Measurements from ENCODE around the gene OR2L5. TPM values are rescaled to one million over a fixed set of nuclear protein-coding genes. Genes with fewer than 3 reads are reported as not detected.

The OR2L5 gene
- polyA plus RNA-seq (2011; rRNA removed) (not detected in 2 replicates), polyA minus RNA-seq (2011; rRNA and poly(A)+ RNA removed) (not detected in 2 replicates)

GRCh38 chr1:248013229-248013710 lies at the start of gene OR2L5:
Gene OR2L5 (plus strand): TSS chr1:248013660. CDS start chr1:248021948, 8,288 bp downstream.
- Histone ChIP-seq H3K27me3 (ENCODE audit: control insufficient read depth, insufficient read depth, low read length) (no peaks in the 10 kb centered on the region), H3K36me3 (ENCODE audit: control insufficient read depth, insufficient read depth, low read length) (no peaks in the 10 kb centered on the region), H3K4me3 (ENCODE audit: low read depth, low read length) (no peak within 1 kb of the TSS)
- CTCF ChIA-PET, result no interaction called here
- no peak for DNase-seq (ENCODE audit: low read depth)
- POLR2A ChIA-PET, result no interaction called here
- no peak for TF ChIP-seq CTCF (IDR thresholded peaks at IDR 0.05; ENCODE audit: insufficient read depth, low read depth, low read length)

- no peaks in the 10 kb centered on the region for H3K36me3 ChIP-seq (ENCODE audit: control insufficient read depth, insufficient read depth, low read length)
- H3K27me3 ChIP-seq (ENCODE audit: control insufficient read depth, insufficient read depth, low read length), result no peaks in the 10 kb centered on the region
- no peak for TF ChIP-seq CTCF (IDR thresholded peaks at IDR 0.05; ENCODE audit: insufficient read depth, low read depth, low read length)
- CTCF ChIA-PET, result no interaction called here
- no peak within 1 kb of the TSS for H3K4me3 ChIP-seq (ENCODE audit: low read depth, low read length)
- POLR2A ChIA-PET, result no interaction called here
- no peak for DNase-seq (ENCODE audit: low read depth)
Observed at GRCh38 chr1:247964933-247965332, 48.5 kb upstream of the OR2L5 start, which contains the start of gene OR2AK2. Gene OR2AK2 (plus strand): TSS chr1:247965233. CDS start chr1:247965377, 144 bp downstream.

GRCh38 chr1:247966532-247967204 lies 46.8 kb upstream of the OR2L5 start:
- TF ChIP-seq CTCF (IDR thresholded peaks at IDR 0.05; ENCODE audit: insufficient read depth, low read depth, low read length), result no peak
- Histone ChIP-seq H3K27me3 (ENCODE audit: control insufficient read depth, insufficient read depth, low read length) (no peaks in the 10 kb centered on the region), H3K36me3 (ENCODE audit: control insufficient read depth, insufficient read depth, low read length) (no peaks in the 10 kb centered on the region), H3K4me3 (ENCODE audit: low read depth, low read length) (no peak overlapping the region)
- no peak for DNase-seq (ENCODE audit: low read depth)
- CTCF ChIA-PET, result no interaction called here
- POLR2A ChIA-PET, result no interaction called here

GRCh38 chr1:247992986-247993385 lies 20.5 kb upstream of the OR2L5 start:
- no peak for DNase-seq (ENCODE audit: low read depth)
- ChIA-PET CTCF (no interaction called here), POLR2A (no interaction called here)
- Histone ChIP-seq H3K27me3 (ENCODE audit: control insufficient read depth, insufficient read depth, low read length) (no peaks in the 10 kb centered on the region), H3K4me3 (ENCODE audit: low read depth, low read length) (no peak overlapping the region), H3K36me3 (ENCODE audit: control insufficient read depth, insufficient read depth, low read length) (no peaks in the 10 kb centered on the region)
- TF ChIP-seq CTCF (IDR thresholded peaks at IDR 0.05; ENCODE audit: insufficient read depth, low read depth, low read length), result no peak

- Histone ChIP-seq H3K4me3 (ENCODE audit: low read depth, low read length) (no peak overlapping the region), H3K27me3 (ENCODE audit: control insufficient read depth, insufficient read depth, low read length) (no peaks in the 10 kb centered on the region), H3K36me3 (ENCODE audit: control insufficient read depth, insufficient read depth, low read length) (no peaks in the 10 kb centered on the region)
- POLR2A ChIA-PET, result no interaction called here
- no peak for TF ChIP-seq CTCF (IDR thresholded peaks at IDR 0.05; ENCODE audit: insufficient read depth, low read depth, low read length)
- CTCF ChIA-PET, result no interaction called here
- DNase-seq (ENCODE audit: low read depth), result no peak
Observed at GRCh38 chr1:247998811-247999210, 14.6 kb upstream of the OR2L5 start.

Data from BJ (cell line).